H1 (cell line): ENCODE results near the gene SPOP. TPM values are rescaled to one million over a fixed set of nuclear protein-coding genes. Genes with fewer than 3 reads are reported as not detected.

Source experiments
- CTCF ChIA-PET: fragments of 300-600 bp; sonication (Branson Sonifier 250); formaldehyde crosslinking; loops from one replicate; lab custom pipeline; 2021; ENCODE audit not compliant: partially characterized antibody; lab: Charles Lee
- POLR2A ChIA-PET: fragments of 300-600 bp; sonication (Branson Sonifier 250); formaldehyde crosslinking; loops from one replicate; lab custom pipeline; 2021; ENCODE audit warnings: inconsistent platforms; ENCODE audit not compliant: partially characterized antibody; lab: Charles Lee
- DNase-seq, 2 experiments: peaks; one replicate each; pipeline versions ENCODE4 v3.0.0 to v3.0.0-alpha.2; 2010 to 2022; ENCODE audit warnings: low spot score in 2 of 2, low read depth in 1 of 2, mixed read lengths in 1 of 2
- FAIRE-seq: peaks from 2 replicates; lab custom pipeline; 2011; peaks lifted over from hg19 to GRCh38; lab: Jason Lieb, UNC
- H2AFZ ChIP-seq: 2 replicates; pipeline ENCODE4 v1.8.1; 2012; ENCODE audit warnings: low read length, inconsistent platforms
- H2AK5ac ChIP-seq: 2 replicates; pipeline ENCODE4 v1.6.1; 2013; ENCODE audit warnings: low read depth, low read length
- H2BK120ac ChIP-seq: replicated peaks from 2 replicates; pipeline ENCODE3; 2013; ENCODE audit warnings: low read depth, low read length, inconsistent platforms
- H2BK12ac ChIP-seq: 2 replicates; pipeline ENCODE4 v1.6.1; 2013; ENCODE audit warnings: low read depth, low read length
- H2BK15ac ChIP-seq: 2 replicates; pipeline ENCODE4 v1.6.1; 2013; ENCODE audit warnings: low read length
- H2BK20ac ChIP-seq: 2 replicates; pipeline ENCODE4 v1.6.1; 2013; ENCODE audit warnings: low read length
- H2BK5ac ChIP-seq: 2 replicates; pipeline ENCODE4 v1.6.1; 2013; ENCODE audit warnings: low read depth, low read length
- H3K14ac ChIP-seq: 2 replicates; pipeline ENCODE4 v1.6.1; 2013; ENCODE audit warnings: inconsistent platforms; ENCODE audit not compliant: insufficient read length
- H3K18ac ChIP-seq: 2 replicates; pipeline ENCODE4 v1.6.1; 2013; ENCODE audit warnings: low read length; ENCODE audit errors: extremely low read depth
- H3K23ac ChIP-seq: 2 replicates; pipeline ENCODE4 v1.6.1; 2013; ENCODE audit warnings: inconsistent platforms; ENCODE audit not compliant: insufficient read length
- H3K23me2 ChIP-seq: 2 replicates; pipeline ENCODE4 v1.6.1; 2013; ENCODE audit warnings: low read depth, low read length
- H3K27ac ChIP-seq: 2 replicates; pipeline ENCODE4 v1.6.1; 2011; ENCODE audit warnings: low read depth, low read length, inconsistent platforms
- H3K27me3 ChIP-seq, 4 experiments: replicated peaks in 1 of 4; 1 replicate in 1 of 4; 2 replicates in 3 of 4; pipeline versions ENCODE4 v1.6.1 to v1.8.1; 2011 to 2013; ENCODE audit warnings: low read length in 3 of 4, mild to moderate bottlenecking in 3 of 4, inconsistent platforms in 2 of 4, mixed read lengths in 2 of 4, moderate library complexity in 1 of 4; ENCODE audit not compliant: control insufficient read depth in 3 of 4, insufficient read depth in 3 of 4; ENCODE audit errors: extremely low read depth in 1 of 4
- H3K36me3 ChIP-seq, 4 experiments: 2 replicates each; pipeline versions ENCODE4 v1.6.1 to v1.8.1; 2011 to 2013; ENCODE audit warnings: mild to moderate bottlenecking in 4 of 4, low read length in 3 of 4, moderate library complexity in 2 of 4, control low read depth in 1 of 4, inconsistent platforms in 1 of 4; ENCODE audit not compliant: insufficient read depth in 4 of 4, control insufficient read depth in 2 of 4
- H3K4ac ChIP-seq: replicated peaks from 2 replicates; pipeline ENCODE3; 2013; ENCODE audit warnings: low read length, low read depth, mixed read lengths, inconsistent platforms; ENCODE audit not compliant: insufficient read length
- H3K4me1 ChIP-seq, 4 experiments: replicated peaks in 1 of 4; 1 replicate in 1 of 4; 2 replicates in 3 of 4; pipeline versions ENCODE4 v1.6.1 to v1.8.1; 2011 to 2013; ENCODE audit warnings: low read length in 3 of 4, inconsistent platforms in 2 of 4, mixed read lengths in 1 of 4; ENCODE audit not compliant: insufficient read depth in 4 of 4, control insufficient read depth in 3 of 4
- H3K4me2 ChIP-seq, 2 experiments: 2 replicates each; pipeline versions ENCODE4 v1.6.1 to v1.8.1; 2011 to 2013; ENCODE audit warnings: low read depth in 2 of 2, low read length in 2 of 2, control low read depth in 1 of 2, inconsistent platforms in 1 of 2, mild to moderate bottlenecking in 1 of 2; ENCODE audit not compliant: insufficient read depth in 1 of 2
- H3K4me3 ChIP-seq, 4 experiments: fragments of 200-600, 300-600 bp in 1 of 4; sonication (generic), shearing (Covaris generic), sonication (Bioruptor Twin) in 1 of 4; 2 replicates each; pipeline versions ENCODE4 v1.5.1 to v1.8.1; 2011 to 2016; ENCODE audit warnings: low read length in 4 of 4, low read depth in 3 of 4, control low read depth in 2 of 4, inconsistent platforms in 2 of 4, mild to moderate bottlenecking in 2 of 4, mixed read lengths in 1 of 4, moderate library complexity in 1 of 4; ENCODE audit not compliant: insufficient read depth in 2 of 4; ENCODE audit errors: extremely low read depth in 1 of 4
- H3K56ac ChIP-seq: replicated peaks from 2 replicates; pipeline ENCODE3; 2013; ENCODE audit warnings: low read depth, mild to moderate bottlenecking, mixed read lengths, low read length, inconsistent platforms; ENCODE audit not compliant: insufficient read length
- H3K79me1 ChIP-seq: 2 replicates; pipeline ENCODE4 v1.6.1; 2013; ENCODE audit warnings: low read depth, low read length, control low read depth
- H3K79me2 ChIP-seq, 2 experiments: 2 replicates each; pipeline versions ENCODE4 v1.6.1 to v1.8.1; 2012 to 2013; ENCODE audit warnings: low read length in 2 of 2, mild to moderate bottlenecking in 2 of 2, inconsistent platforms in 1 of 2; ENCODE audit not compliant: insufficient read depth in 2 of 2, control insufficient read depth in 1 of 2
- H3K9ac ChIP-seq, 4 experiments: replicated peaks in 1 of 4; 1 replicate in 1 of 4; 2 replicates in 3 of 4; pipeline versions ENCODE4 v1.6.1 to v1.8.1; 2011 to 2013; ENCODE audit warnings: low read depth in 3 of 4, low read length in 3 of 4, control low read depth in 2 of 4, mild to moderate bottlenecking in 2 of 4, moderate library complexity in 2 of 4, inconsistent platforms in 1 of 4; ENCODE audit errors: extremely low read depth in 1 of 4
- H3K9me3 ChIP-seq, 2 experiments: 2 replicates each; pipeline versions ENCODE4 v1.6.1 to v1.8.1; 2012 to 2013; ENCODE audit warnings: mild to moderate bottlenecking in 2 of 2, moderate library complexity in 2 of 2, control low read depth in 1 of 2, inconsistent platforms in 1 of 2, low read depth in 1 of 2, low read length in 1 of 2, mixed read lengths in 1 of 2; ENCODE audit not compliant: insufficient read depth in 2 of 2
- H4K20me1 ChIP-seq, 2 experiments: replicated peaks in 1 of 2; 2 replicates each; pipeline versions ENCODE3 to v1.8.1; 2011 to 2013; ENCODE audit warnings: inconsistent platforms in 2 of 2, low read length in 2 of 2, mild to moderate bottlenecking in 1 of 2; ENCODE audit not compliant: insufficient read depth in 2 of 2, control insufficient read depth in 1 of 2
- H4K5ac ChIP-seq: 2 replicates; pipeline ENCODE4 v1.6.1; 2013; ENCODE audit warnings: low read length, low read depth, mixed read lengths, inconsistent platforms; ENCODE audit not compliant: insufficient read length
- H4K8ac ChIP-seq: 2 replicates; pipeline ENCODE4 v1.8.0; 2013; ENCODE audit warnings: mild to moderate bottlenecking, moderate library complexity, low read length, inconsistent platforms; ENCODE audit not compliant: insufficient read depth; ENCODE audit errors: extremely low read depth
- H4K91ac ChIP-seq: replicated peaks from 2 replicates; pipeline ENCODE3; 2013; ENCODE audit warnings: low read length, mixed read lengths, inconsistent platforms; ENCODE audit not compliant: insufficient read length
- CBX5 ChIP-seq: fragments of 300-800, 300-1000 bp; sonication (generic); IDR thresholded peaks from 2 replicates; pipeline ENCODE4 v1.7.1; 2016; ENCODE audit warnings: antibody characterized with exemption, low read length, low read depth
- CEBPB ChIP-seq: IDR thresholded peaks from 2 replicates; pipeline ENCODE4 v1.6.1; 2012; ENCODE audit warnings: low read depth, low read length
- GABPA ChIP-seq: IDR thresholded peaks from 2 replicates; pipeline ENCODE4 v1.6.1; 2011; ENCODE audit warnings: mild to moderate bottlenecking, low read length, moderate library complexity, borderline replicate concordance; ENCODE audit not compliant: insufficient read depth
- KDM5A ChIP-seq: fragments of 200-600 bp; IDR thresholded peaks from 2 replicates; pipeline ENCODE4 v1.7.1; 2012; ENCODE audit warnings: mild to moderate bottlenecking, low read length, inconsistent platforms, mixed read lengths
- RFX5 ChIP-seq: IDR thresholded peaks from 2 replicates; pipeline ENCODE4 v1.6.1; 2011; ENCODE audit warnings: low read depth, low read length, improper control_type of control experiment, borderline replicate concordance
- SUZ12 ChIP-seq: fragments of 200-600 bp; sonication (generic); IDR thresholded peaks from 2 replicates; pipeline ENCODE4 v1.6.1; 2012; ENCODE audit warnings: mild to moderate bottlenecking, inconsistent platforms, low read length, moderate library complexity, mixed read lengths
- YY1 ChIP-seq: IDR thresholded peaks from 2 replicates; pipeline ENCODE4 v1.6.1; 2011; ENCODE audit warnings: low read depth, mild to moderate bottlenecking, low read length
- WGBS, 2 experiments: shearing (Covaris generic) in 1 of 2; methylation state at CpG; one replicate each; pipeline versions ENCODE4 v1.1.6 to v1.1.7; 2013 to 2015; ENCODE audit warnings: low lambda C conversion rate in 2 of 2, mixed read lengths in 2 of 2, inconsistent platforms in 1 of 2, low coverage in 1 of 2, missing lambda C conversion rate in 1 of 2; ENCODE audit not compliant: insufficient replicate concordance in 2 of 2, insufficient coverage in 1 of 2, insufficient read length in 1 of 2; ENCODE audit errors: extremely low coverage in 1 of 2, missing lambda C conversion rate in 1 of 2; 5-methylcytosine and 5-hydroxymethylcytosine counted together
- polyA plus RNA-seq, 7 experiments: library from polyadenylated mRNA; depleted of rRNA in 3 of 7; stranded (reverse) in 5 of 7; unstranded in 2 of 7; fragments of >200 nt in 5 of 7; fragments of 200-250 nt in 2 of 7; gene quantifications; 1 replicate in 5 of 7; 2 replicates in 1 of 7; 4 replicates in 1 of 7; pipeline versions ENCODE4 v1.2.1 to v1.2.3, GENCODE V29; 2011 to 2013; ENCODE audit warnings: missing spikeins in 2 of 7, mixed read lengths in 2 of 7
- total RNA-seq: library from RNA; stranded (reverse); fragmentation: NEBNext Ultra II Directional; extraction: Animal tissue kit (Norgen Biotek cat#: 25700); gene quantifications from 2 replicates; pipeline ENCODE4 v1.2.1, GENCODE V29; 2021

SPOP gene
- total and polyA plus RNA-seq, 2 of the 8 experiments (the other 6 are each of a cell fraction or from before 2014, with no cell fraction given): 13.3 to 25.6 TPM

GRCh38 chr17:49698005-49698404, 20.1 kb upstream of the SPOP start:
- Histone ChIP-seq H3K4ac (no peak overlapping the region), H2BK5ac (no peak overlapping the region), H3K56ac (no peak overlapping the region), H4K20me1 (no peaks in the 10 kb centered on the region), H3K23ac (no peak overlapping the region), H4K8ac (no peak overlapping the region), H3K23me2 (no peaks in the 10 kb centered on the region), H3K4me3 (no peak overlapping the region), H3K4me1 (peaks cover 0 to 2% (median 0%) of the 10 kb centered on the region in 4 experiments; a peak in 3 of 7 replicates), H3K18ac (no peak overlapping the region), H2BK20ac (no peak overlapping the region), H4K5ac (no peak overlapping the region), H3K79me1 (no peaks in the 10 kb centered on the region), H3K9me3 (no peaks in the 10 kb centered on the region), H3K27me3 (no peaks in the 10 kb centered on the region), H2AK5ac (no peak overlapping the region), H3K27ac (no peak overlapping the region), H2AFZ (no peak overlapping the region), H2BK120ac (no peak overlapping the region), H3K4me2 (no peak overlapping the region), H3K79me2 (no peaks in the 10 kb centered on the region), H4K91ac (no peak overlapping the region), H3K36me3 (peaks cover 11 to 28% (median 22%) of the 10 kb centered on the region in 4 experiments), H2BK12ac (no peak overlapping the region), H3K9ac (no peak overlapping the region), H2BK15ac (no peak overlapping the region), H3K14ac (no peak overlapping the region)
- no peak for DNase-seq
- ChIA-PET CTCF (interaction anchor here (0.6 to 19.2 kb wide), 15 partner anchors 10 to 1896 kb away, joined by 3 to 310 read pairs (median 4); partner anchors contain the start of genes NXPH3 and SLC35B1), POLR2A (interaction anchor here (1.2 to 4.9 kb wide), 4 partner anchors 10 to 127 kb away, joined by 3 to 29 read pairs (median 8); partner anchors contain the start of gene SLC35B1)
- 66% methylated on average over 6 of the region's 6 CpGs; no CpG with 5 or more reads in 1 of the 2 experiments for WGBS, 2 experiments
- FAIRE-seq: no peak
- TF ChIP-seq RFX5 (no peak), CEBPB (no peak), KDM5A (no peak), YY1 (no peak), SUZ12 (no peak), GABPA (no peak), CBX5 (no peak)
